ENCODE results near the gene CCDC88A. TPM values are rescaled to one million over a fixed set of nuclear protein-coding genes. Genes with fewer than 3 reads are reported as not detected.
"Not testable (repeated sequence)": the region's sequence is repeated elsewhere in the genome, so short reads cannot be mapped to it uniquely, and the experiment has no call there.

CCDC88A gene
- total RNA-seq, 2 donors from 2014 or later = 50.0 to 74.5 TPM

GRCh38 chr2:55252832-55253231 is 166.8 kb downstream of the CCDC88A start:
- DNase-seq (ENCODE audit: low spot score) (no peak), ATAC-seq (ENCODE audit: insufficient number of reproducible peaks, low FRiP score, low read depth) (no peak)
- no peaks in the 10 kb centered on the region for H3K4me1 ChIP-seq (ENCODE audit: control insufficient read depth in 1 of 2, low read depth in 2 of 2)
- no peak overlapping the region for H3K27ac ChIP-seq
- H3K27me3 ChIP-seq (replicated peaks; ENCODE audit: insufficient read depth) = no peaks in the 10 kb centered on the region
- H3K36me3 ChIP-seq = peaks cover 20% of the 10 kb centered on the region
- TF ChIP-seq CTCF (IDR thresholded peaks at IDR 0.05) = no peak
- no peak overlapping the region for H3K4me3 ChIP-seq
- no peaks in the 10 kb centered on the region for H3K9me3 ChIP-seq

- no peak overlapping the region for H3K4me3 ChIP-seq
- H3K9me3 ChIP-seq = no peaks in the 10 kb centered on the region
- H3K27ac ChIP-seq = no peak overlapping the region
- no peaks in the 10 kb centered on the region for H3K27me3 ChIP-seq (replicated peaks; ENCODE audit: insufficient read depth)
- H3K36me3 ChIP-seq = peaks cover 13% of the 10 kb centered on the region
- no peaks in the 10 kb centered on the region for H3K4me1 ChIP-seq (ENCODE audit: control insufficient read depth in 1 of 2, low read depth in 2 of 2)
- ATAC-seq (ENCODE audit: insufficient number of reproducible peaks, low FRiP score, low read depth) (no peak), DNase-seq (ENCODE audit: low spot score) (no peak)
- no peak for TF ChIP-seq CTCF (IDR thresholded peaks at IDR 0.05)
Observed at GRCh38 chr2:55247025-55247424, 172.6 kb downstream of the CCDC88A start.

DNA sequence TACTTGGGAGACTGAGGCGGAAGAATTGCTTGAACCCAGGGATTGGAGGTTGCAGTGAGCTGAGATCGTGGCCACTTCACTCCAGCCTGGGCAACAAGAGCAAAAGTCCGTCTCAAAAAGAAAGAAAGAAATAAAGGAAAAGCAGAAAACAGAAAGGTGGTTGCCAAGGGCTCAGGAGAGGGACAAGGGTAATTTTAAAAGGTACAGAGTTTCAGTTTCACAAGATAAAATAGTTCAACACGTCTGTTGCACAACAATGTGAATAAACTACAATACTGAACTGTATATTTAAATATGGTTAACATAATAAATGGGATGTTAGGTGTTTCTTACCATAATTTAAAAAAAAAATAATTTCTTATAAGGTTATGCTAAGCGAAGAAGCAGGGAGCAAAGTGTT is 174.2 kb downstream of the CCDC88A start:
- TF ChIP-seq CTCF (IDR thresholded peaks at IDR 0.05) = no peak
- peaks cover 13% of the 10 kb centered on the region for H3K36me3 ChIP-seq
- no peak for ATAC-seq (ENCODE audit: insufficient number of reproducible peaks, low FRiP score, low read depth)

DNA sequence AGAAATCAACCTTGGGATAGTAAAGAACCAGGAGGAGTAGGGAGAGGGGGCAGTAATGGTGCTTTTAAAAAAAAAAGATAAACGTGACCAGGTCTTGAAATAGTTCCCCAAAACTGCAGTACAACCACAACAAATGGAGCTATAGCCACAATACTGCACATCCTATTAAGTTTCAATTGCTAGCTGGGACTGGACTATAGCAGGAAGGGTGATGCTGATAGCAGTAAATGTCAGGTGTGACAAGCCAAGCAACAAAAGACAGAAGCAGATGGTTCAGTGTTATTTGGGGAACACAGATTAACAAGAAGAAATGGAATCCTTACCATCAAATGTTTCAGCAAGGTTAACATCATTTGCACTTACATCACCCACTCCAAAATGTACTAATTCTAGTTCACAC is 177.0 kb downstream of the CCDC88A start:
- Histone ChIP-seq H3K27me3 (replicated peaks; ENCODE audit: insufficient read depth) (no peaks in the 10 kb centered on the region), H3K36me3 (peaks cover 3% of the 10 kb centered on the region), H3K9me3 (no peaks in the 10 kb centered on the region), H3K4me1 (ENCODE audit: control insufficient read depth in 1 of 2, low read depth in 2 of 2) (no peaks in the 10 kb centered on the region), H3K27ac (no peak overlapping the region), H3K4me3 (no peak overlapping the region)
- no peak for DNase-seq (ENCODE audit: low spot score)
- TF ChIP-seq CTCF (IDR thresholded peaks at IDR 0.05) = no peak
- ATAC-seq (ENCODE audit: insufficient number of reproducible peaks, low FRiP score, low read depth) = no peak

More for the DNA sequence above, 174.2 kb downstream of the CCDC88A start:
- Histone ChIP-seq H3K27ac (no peak overlapping the region), H3K9me3 (no peaks in the 10 kb centered on the region), H3K4me1 (ENCODE audit: control insufficient read depth in 1 of 2, low read depth in 2 of 2) (no peaks in the 10 kb centered on the region), H3K27me3 (replicated peaks; ENCODE audit: insufficient read depth) (no peaks in the 10 kb centered on the region), H3K4me3 (no peak overlapping the region)
- no peak for DNase-seq (ENCODE audit: low spot score)

GRCh38 chr2:55241582-55241981 is 178.1 kb downstream of the CCDC88A start:
- not testable (repeated sequence) for H3K27me3 ChIP-seq (replicated peaks; ENCODE audit: insufficient read depth); H3K4me3 ChIP-seq; H3K27ac ChIP-seq; ATAC-seq (ENCODE audit: insufficient number of reproducible peaks, low FRiP score, low read depth); H3K9me3 ChIP-seq; H3K36me3 ChIP-seq; H3K4me1 ChIP-seq (ENCODE audit: control insufficient read depth in 1 of 2, low read depth in 2 of 2); DNase-seq (ENCODE audit: low spot score)

DNA sequence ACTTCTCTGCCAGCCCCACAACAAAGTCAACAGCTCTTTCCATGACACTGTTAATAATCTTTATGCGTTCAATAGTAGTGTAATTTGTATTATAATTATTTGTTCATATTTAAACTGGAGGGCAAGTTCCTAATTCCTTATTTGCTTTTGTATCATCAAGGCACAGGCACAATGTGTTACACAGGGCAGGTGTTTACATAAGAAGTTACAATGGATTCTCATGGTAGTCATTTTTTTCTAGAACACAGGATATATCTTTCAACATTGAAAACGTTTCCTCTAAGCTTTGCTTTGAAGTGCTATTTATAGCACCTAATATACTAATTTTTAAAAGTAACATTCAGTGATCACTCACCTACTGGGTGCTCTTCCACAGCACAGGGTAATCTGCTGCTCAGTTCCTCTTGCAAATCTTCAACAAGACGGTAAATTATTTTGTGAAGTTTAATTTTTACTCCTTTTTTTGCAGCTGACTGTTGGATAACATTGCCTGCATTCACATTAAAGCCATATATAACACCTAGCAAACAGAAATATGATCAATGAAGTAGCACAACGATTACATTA is 179.9 kb downstream of the CCDC88A start:
- Histone ChIP-seq H3K27ac (no peak overlapping the region), H3K4me3 (no peak overlapping the region), H3K4me1 (ENCODE audit: control insufficient read depth in 1 of 2, low read depth in 2 of 2) (peaks cover 0 to 6% of the 10 kb centered on the region in 2 donors), H3K9me3 (no peaks in the 10 kb centered on the region), H3K36me3 (peaks cover 17% of the 10 kb centered on the region), H3K27me3 (replicated peaks; ENCODE audit: insufficient read depth) (no peaks in the 10 kb centered on the region)
- DNase-seq (ENCODE audit: low spot score) (no peak), ATAC-seq (ENCODE audit: insufficient number of reproducible peaks, low FRiP score, low read depth) (no peak)
- TF ChIP-seq CTCF (IDR thresholded peaks at IDR 0.05) = no peak
